Frontal cortex (tissue), 4 donors: ENCODE data around the gene EPHX1. TPM values are rescaled to one million over a fixed set of nuclear protein-coding genes. Genes with fewer than 3 reads are reported as not detected.
"Not testable (repeated sequence)": the region's sequence is repeated elsewhere in the genome, so short reads cannot be mapped to it uniquely, and the experiment has no call there.

Source experiments
- DNase-seq, 2 donors: peaks; one replicate each; pipeline ENCODE4 v3.0.0; 2012; ENCODE audit warnings: low spot score in 2 of 2
- FAIRE-seq: peaks from 2 replicates; lab custom pipeline; 2012; peaks lifted over from hg19 to GRCh38; lab: Jason Lieb, UNC
- total RNA-seq: library from RNA; depleted of rRNA; stranded (reverse); fragments of >200 nt; gene quantifications from one replicate; pipeline ENCODE4 v1.2.3, GENCODE V29; 2014
- donor health status: control.
- donor health status: control.
- donor health status: control.

EPHX1 gene
- total RNA-seq, 1 donor from 2014 or later = 4.5 TPM

DNA sequence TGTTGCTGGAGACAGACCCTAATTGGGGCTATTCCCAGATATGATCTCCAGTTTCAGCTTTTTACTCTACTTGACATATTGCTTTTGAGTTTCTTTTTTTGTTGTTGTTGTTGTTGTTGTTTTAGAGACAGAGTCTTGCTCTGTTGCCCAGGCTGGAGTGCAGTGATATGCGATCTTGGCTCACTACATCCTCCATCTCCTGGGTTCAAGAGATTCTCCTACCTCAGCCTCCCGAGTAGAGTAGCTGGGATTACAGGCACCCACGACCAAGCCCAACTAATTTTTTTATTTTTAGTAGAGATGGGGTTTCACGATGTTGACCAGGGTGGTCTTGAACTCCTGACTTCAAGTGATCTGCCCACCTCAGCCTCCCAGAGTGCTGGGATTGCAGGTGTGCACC lies 33.6 kb upstream of the EPHX1 start:
- DNase-seq (no peak), FAIRE-seq (no peak)

- no peak for FAIRE-seq
- no peak for DNase-seq
These were observed 32.8 kb upstream of the EPHX1 start for GRCh38 chr1:225777058-225777582.

DNA sequence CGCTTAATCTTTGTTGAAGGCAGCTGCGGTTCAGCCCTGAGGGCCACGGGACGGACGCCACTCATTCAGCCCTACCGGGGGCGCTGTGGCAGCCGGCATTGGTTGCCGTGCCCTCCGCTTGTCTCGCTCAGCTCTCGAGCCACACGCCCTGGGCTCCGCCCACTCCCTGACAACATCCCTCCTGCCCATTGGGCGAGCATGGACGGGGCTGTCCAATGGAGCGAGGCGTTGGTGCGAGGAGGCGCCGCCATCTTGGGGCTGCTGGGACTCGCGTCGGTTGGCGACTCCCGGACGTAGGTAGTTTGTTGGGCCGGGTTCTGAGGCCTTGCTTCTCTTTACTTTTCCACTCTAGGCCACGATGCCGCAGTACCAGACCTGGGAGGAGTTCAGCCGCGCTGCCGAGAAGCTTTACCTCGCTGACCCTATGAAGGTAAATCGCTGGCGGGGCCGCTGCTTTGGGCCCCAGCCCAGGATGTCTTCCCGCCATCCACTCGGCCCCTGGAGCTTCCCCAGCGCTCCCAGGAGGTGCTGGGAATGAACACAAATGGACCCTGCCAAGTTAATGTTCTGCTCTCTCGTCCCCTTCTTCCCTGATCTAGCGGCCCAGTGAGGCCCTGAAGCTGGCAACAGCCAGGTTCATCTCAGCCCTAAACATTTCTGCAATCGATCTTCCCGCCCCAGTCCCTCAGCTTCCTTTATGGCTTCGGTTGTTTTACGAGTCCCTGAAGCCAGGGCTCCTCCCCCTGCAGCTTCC lies 32.2 kb upstream of the EPHX1 start, which contains the start of gene SRP9:
Gene SRP9, plus strand, starts transcription at position 244 of the 754 bp plus-strand sequence. Its CDS starts 115 bp downstream, at position 359.
- DNase-seq (peak; percentile 71 to 88), FAIRE-seq (peak; percentile 81)

GRCh38 chr1:225778337-225778669 lies 31.6 kb upstream of the EPHX1 start:
- no peak for FAIRE-seq

DNA sequence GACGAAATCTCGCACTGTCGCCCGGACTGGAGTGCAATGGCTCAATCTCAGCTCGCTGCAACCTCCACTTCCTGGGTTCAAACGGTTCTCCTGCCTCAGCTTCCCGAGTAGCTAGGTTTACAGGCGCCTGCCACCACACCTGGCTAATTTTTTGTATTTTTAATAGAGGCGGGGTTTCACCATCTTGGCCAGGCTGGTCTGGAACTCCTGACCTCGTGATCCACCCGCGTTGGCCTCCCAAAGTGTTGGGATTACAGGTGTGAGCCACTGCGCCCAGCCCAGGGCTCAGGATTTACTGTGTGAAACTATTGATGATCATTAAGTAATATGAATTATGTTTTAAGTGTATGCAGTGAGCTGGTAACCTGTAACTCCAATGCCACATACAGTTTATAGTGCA lies 30.8 kb upstream of the EPHX1 start:
- DNase-seq, FAIRE-seq: not testable (repeated sequence)

More at GRCh38 chr1:225778337-225778669, 31.6 kb upstream of the EPHX1 start:
- DNase-seq = no peak

GRCh38 chr1:225780134-225780533 lies 29.8 kb upstream of the EPHX1 start:
- DNase-seq (no peak), FAIRE-seq (no peak)

- FAIRE-seq (no peak), DNase-seq (no peak)
These were observed 29.3 kb upstream of the EPHX1 start for GRCh38 chr1:225780630-225781029.

DNA sequence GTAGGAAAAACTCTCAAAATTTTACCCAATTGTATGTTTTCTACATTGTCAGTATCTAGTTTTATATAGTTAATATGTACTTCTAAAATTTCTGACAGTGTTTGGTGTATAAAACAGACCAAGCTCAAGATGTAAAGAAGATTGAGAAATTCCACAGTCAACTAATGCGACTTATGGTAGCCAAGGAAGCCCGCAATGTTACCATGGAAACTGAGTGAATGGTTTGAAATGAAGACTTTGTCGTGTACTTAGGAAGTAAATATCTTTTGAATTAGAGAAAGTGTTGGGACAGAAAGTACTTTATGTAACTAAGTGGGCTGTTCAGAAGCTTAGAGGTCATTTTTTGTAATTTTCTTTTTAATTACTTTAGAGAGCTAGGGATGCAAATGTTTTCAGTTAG lies 20.8 kb upstream of the EPHX1 start:
- not testable (repeated sequence) for FAIRE-seq, DNase-seq

GRCh38 chr1:225794954-225795353 lies 15.0 kb upstream of the EPHX1 start:
- no peak for DNase-seq
- no peak for FAIRE-seq

DNA sequence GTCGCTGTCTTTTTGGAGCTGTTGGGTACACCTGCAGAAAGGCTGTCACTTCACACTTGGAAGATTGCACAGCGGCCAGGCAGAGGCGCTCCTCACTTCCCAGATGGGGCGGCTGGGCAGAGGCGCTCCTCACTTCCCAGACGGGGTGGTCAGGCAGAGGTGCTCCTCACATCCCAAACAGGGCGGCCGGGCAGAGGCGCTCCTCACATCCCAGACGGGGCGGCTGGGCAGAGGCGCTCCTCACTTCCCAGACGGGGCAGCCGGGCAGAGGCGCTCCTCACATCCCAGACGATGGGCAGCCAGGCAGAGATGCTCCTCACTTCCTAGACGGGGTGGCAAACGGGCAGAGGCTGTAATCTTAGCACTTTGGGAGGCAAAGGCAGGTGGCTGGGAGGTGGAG lies 13.8 kb upstream of the EPHX1 start:
- FAIRE-seq, DNase-seq: not testable (repeated sequence)

- not testable (repeated sequence) for DNase-seq, FAIRE-seq
These were observed 8.8 kb upstream of the EPHX1 start for GRCh38 chr1:225801146-225801545.

DNA sequence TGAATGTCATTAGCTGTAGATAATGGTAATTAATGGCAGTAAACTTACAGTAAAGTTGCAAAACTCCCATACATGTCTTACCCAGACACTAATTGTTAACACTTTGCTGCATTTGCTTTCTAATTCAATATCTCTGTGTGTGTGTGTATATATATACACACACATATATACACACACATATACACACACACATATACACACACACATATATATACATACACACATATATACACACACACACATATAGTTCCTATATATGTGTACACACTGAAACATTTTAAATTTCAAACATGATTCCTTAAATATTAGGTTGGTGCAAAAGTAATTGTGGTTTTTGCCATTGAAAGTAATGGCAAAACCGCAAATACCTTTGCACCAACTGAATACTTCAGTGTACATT lies 3.7 kb upstream of the EPHX1 start:
- no peak for FAIRE-seq
- no peak for DNase-seq

DNA sequence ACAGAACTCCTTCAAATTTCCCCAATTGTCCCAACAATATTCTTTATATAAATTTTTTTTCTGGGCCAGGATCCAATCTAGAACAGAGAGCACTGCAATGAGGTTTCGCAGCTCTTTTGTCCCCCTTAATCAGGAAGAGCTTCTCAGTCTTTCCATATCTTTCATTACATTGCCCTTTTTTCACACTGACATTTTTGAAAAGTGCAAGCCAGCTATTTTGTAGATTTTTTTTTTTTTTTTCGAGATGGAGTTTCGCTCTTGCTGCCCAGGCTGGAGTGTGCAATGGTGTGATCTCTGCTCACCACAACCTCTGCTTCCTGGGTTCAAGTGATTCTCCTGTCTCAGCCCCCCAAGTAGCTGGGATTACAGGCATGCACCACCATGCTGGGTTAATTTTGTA lies 3.2 kb upstream of the EPHX1 start:
- DNase-seq, FAIRE-seq: not testable (repeated sequence)

DNA sequence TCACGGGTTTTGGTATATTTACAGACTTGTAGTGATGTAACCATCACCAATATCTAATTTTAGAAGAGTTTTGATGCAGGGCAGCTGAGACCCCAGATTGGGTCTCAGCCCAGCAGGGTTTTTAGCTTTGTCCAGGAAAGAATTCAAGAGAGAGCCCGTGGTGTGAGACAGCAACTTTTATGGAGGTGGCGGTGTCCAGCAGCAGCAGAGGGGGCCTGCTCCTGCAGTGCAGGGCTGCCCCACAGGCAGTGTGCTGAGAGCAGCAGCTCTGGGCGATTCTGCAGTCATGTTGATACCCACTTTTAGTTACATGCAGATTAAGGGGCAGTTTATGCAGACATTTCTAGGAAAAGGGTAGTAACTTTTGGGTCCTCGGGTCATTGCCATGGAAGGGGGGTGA lies 1.8 kb upstream of the EPHX1 start:
- DNase-seq (no peak), FAIRE-seq (no peak)

GRCh38 chr1:225810579-225811538 lies 935 bp downstream of the EPHX1 start:
- FAIRE-seq, DNase-seq: not testable (repeated sequence)

GRCh38 chr1:225811622-225812487 lies 1.9 kb downstream of the EPHX1 start:
- DNase-seq (no peak), FAIRE-seq (no peak)

DNA sequence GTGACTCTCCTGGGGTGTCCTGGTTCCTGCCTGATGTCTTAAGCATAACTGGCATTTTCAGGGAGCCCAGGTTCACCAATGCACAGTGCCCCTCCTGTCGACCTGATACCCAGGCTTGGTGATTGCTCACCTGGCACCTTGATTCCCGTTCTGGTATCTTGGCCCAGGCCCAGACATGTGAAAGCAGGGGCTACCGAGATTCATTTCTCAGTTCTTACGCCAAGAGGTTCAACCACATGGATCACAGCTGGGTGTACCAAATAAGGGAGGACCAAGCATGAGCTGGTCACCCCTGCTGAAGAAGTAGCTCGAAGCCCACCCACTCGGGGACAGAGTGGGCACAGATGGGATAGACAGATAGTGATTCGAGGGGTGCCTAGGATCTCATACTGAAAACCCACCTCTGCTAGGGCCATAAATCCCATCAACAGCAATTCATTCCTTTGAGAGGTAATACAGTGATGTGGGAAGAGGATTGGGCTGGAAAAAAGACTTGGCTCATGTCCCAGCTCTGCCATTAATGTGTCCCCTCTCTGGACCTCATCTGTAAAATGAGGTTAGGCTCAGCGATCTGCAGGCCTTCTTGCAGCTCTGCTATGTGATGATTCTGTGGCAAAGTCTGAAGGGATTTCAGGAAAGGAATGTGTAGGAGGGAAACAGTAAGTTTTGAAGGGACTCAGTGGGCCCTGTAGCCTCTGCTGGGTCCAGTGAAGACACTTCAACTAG lies 2.7 kb downstream of the EPHX1 start:
- DNase-seq (no peak), FAIRE-seq (no peak)

DNA sequence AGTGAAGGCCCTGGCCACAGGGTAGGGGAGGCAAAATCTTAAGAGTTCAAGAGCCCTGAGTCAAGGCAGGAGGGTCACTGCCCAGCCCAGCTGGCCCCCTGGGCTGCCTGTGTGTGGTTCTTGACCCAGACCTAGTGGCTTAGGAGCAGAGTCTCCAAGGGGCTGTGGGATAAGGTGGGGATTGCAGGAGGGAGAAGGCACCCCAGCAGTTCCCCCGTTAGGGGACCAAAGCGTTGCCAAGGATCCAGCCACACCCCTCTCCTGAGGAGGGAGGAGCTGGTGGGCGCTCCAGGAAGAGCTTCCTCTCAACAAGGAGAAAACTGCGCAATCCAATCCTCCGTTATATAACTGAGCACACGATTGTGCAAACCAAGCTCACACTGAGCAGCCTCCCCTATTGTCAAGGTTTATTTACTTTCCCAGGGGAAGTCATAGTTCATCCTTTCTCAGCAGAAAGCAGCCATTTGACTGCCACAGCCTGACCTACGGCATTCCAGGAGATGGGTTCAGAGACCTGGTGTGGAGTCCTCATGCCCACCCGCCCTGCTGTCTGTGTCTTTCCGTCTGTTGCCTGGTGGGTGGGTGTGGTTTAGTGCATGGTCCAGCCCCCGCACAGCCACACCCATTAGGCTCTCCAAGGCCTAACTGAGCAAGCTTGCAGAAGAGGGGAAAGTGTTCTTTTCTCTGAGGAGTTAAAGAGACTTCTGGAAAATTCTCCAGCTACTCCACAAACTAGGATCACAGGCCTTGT lies 3.5 kb downstream of the EPHX1 start:
- DNase-seq = peak in 1 of 2 donors; percentile 32

More for the DNA sequence above, 3.5 kb downstream of the EPHX1 start:
- no peak for FAIRE-seq
